ENCODE results near the gene ANGPTL3.
"Not testable (repeated sequence)": the region's sequence is repeated elsewhere in the genome, so short reads cannot be mapped to it uniquely, and the experiment has no call there.

The ANGPTL3 gene

DNA sequence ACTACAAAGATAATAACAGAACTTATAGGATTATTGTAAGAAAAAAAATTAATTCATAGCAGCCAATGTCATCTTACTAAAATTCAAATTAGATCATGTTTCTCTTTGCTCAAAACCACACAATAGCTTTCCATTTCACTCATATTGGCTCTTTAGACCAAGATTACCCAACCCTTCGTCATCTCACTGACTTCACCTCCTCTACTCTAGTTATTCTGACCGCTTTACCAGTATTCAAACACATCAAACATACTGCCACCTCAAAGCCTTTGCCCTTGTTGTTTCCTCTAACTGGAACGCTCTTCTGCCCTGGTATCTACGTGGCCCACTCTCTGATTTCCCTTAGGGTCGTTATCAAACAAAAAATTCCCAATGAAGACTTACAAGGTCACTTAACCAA is 1.7 kb downstream of the ANGPTL3 start:
- DNase-seq (ENCODE audit: low read depth, low spot score): no peak
- no peaks in the 10 kb centered on the region for H3K9me3 ChIP-seq (ENCODE audit: insufficient read depth, low read length)
- H3K9ac ChIP-seq (ENCODE audit: insufficient read length, low read depth): no peak overlapping the region
- no peak for TF ChIP-seq YY1 (IDR thresholded peaks at IDR 0.05; ENCODE audit: insufficient read depth, insufficient read length)
- TF ChIP-seq ZNF274 (IDR thresholded peaks at IDR 0.05; ENCODE audit: low read depth, low read length): no peak
- TF ChIP-seq SUZ12 (IDR thresholded peaks at IDR 0.05; ENCODE audit: extremely low read depth, insufficient read depth, insufficient read length): no peak
- H3K4me3 ChIP-seq (ENCODE audit: insufficient read length, low read depth): no peak overlapping the region
- no peaks in the 10 kb centered on the region for H3K27me3 ChIP-seq (ENCODE audit: insufficient read depth, insufficient read length)
- no peaks in the 10 kb centered on the region for H3K4me1 ChIP-seq (ENCODE audit: insufficient read depth, insufficient read length)
- H3K36me3 ChIP-seq (ENCODE audit: insufficient read depth, insufficient read length, low read length): no peaks in the 10 kb centered on the region

DNA sequence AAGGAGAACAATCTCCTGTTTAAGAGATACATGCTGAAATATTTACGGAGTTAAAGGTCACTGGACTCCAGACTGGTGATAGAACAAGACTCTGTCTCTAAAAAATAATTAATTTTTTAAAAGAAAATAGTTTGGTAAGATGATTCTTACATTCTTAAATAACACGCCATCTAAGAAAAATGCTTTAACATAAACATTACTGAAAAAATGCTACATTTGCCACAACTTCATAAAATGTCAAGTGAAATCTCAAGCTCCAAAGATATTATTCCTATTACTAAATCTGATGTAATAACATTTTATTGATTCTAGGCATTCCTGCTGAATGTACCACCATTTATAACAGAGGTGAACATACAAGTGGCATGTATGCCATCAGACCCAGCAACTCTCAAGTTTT is 4.1 kb downstream of the ANGPTL3 start:
- Histone ChIP-seq H3K9me3 (ENCODE audit: insufficient read depth, low read length) (no peaks in the 10 kb centered on the region), H3K4me1 (ENCODE audit: insufficient read depth, insufficient read length) (no peaks in the 10 kb centered on the region), H3K4me3 (ENCODE audit: insufficient read length, low read depth) (no peak overlapping the region), H3K9ac (ENCODE audit: insufficient read length, low read depth) (no peak overlapping the region), H3K27me3 (ENCODE audit: insufficient read depth, insufficient read length) (no peaks in the 10 kb centered on the region), H3K36me3 (ENCODE audit: insufficient read depth, insufficient read length, low read length) (no peaks in the 10 kb centered on the region)
- no peak for DNase-seq (ENCODE audit: low read depth, low spot score)
- TF ChIP-seq SUZ12 (IDR thresholded peaks at IDR 0.05; ENCODE audit: extremely low read depth, insufficient read depth, insufficient read length) (no peak), ZNF274 (IDR thresholded peaks at IDR 0.05; ENCODE audit: low read depth, low read length) (no peak), YY1 (IDR thresholded peaks at IDR 0.05; ENCODE audit: insufficient read depth, insufficient read length) (no peak)

DNA sequence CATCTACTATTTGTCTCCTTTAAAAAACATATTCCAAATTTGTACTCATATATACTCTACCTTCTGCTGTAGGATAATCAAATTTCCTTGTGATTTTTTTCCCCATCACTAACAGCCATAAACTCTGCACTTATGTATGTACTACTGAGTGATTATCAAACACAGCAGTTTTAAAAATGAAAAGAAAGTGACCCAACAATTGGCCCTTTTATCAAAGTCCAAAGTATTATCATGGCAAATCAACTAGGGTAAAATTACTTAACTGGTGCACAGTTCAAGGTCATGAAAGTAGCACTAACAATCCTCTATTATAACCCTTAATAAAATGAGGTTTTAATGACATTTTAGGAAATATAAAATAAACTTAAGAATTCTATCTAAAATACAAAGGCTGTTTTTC is 11.6 kb downstream of the ANGPTL3 start:
- Histone ChIP-seq H3K9me3 (ENCODE audit: insufficient read depth, low read length) (no peaks in the 10 kb centered on the region), H3K36me3 (ENCODE audit: insufficient read depth, insufficient read length, low read length) (peaks cover 6% of the 10 kb centered on the region), H3K27me3 (ENCODE audit: insufficient read depth, insufficient read length) (no peaks in the 10 kb centered on the region), H3K9ac (ENCODE audit: insufficient read length, low read depth) (no peak overlapping the region), H3K4me1 (ENCODE audit: insufficient read depth, insufficient read length) (no peaks in the 10 kb centered on the region), H3K4me3 (ENCODE audit: insufficient read length, low read depth) (no peak overlapping the region)
- TF ChIP-seq YY1 (IDR thresholded peaks at IDR 0.05; ENCODE audit: insufficient read depth, insufficient read length) (no peak), SUZ12 (IDR thresholded peaks at IDR 0.05; ENCODE audit: extremely low read depth, insufficient read depth, insufficient read length) (no peak), ZNF274 (IDR thresholded peaks at IDR 0.05; ENCODE audit: low read depth, low read length) (no peak)
- DNase-seq (ENCODE audit: low read depth, low spot score): no peak

DNA sequence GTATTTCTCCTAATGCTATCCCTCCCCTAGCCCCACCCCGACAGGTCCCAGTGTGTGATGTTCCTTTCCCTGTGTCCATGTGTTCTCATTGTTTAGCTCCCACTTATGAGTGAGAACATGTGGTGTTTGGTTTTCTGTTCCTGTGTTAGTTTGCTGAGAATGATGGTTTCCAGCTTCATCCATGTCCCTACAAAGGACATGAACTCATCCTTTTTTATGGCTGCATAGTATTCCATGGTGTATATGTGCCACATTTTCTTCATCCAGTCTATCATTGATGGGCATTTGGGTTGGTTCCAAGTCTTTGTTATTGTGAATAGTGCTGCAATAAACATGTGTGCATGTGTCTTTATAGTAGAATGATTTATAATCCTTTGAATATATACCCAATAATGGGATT is 13.3 kb downstream of the ANGPTL3 start:
- not testable (repeated sequence) for DNase-seq (ENCODE audit: low read depth, low spot score); H3K4me3 ChIP-seq (ENCODE audit: insufficient read length, low read depth); H3K27me3 ChIP-seq (ENCODE audit: insufficient read depth, insufficient read length); H3K4me1 ChIP-seq (ENCODE audit: insufficient read depth, insufficient read length); H3K9me3 ChIP-seq (ENCODE audit: insufficient read depth, low read length); H3K9ac ChIP-seq (ENCODE audit: insufficient read length, low read depth); H3K36me3 ChIP-seq (ENCODE audit: insufficient read depth, insufficient read length, low read length)

DNA sequence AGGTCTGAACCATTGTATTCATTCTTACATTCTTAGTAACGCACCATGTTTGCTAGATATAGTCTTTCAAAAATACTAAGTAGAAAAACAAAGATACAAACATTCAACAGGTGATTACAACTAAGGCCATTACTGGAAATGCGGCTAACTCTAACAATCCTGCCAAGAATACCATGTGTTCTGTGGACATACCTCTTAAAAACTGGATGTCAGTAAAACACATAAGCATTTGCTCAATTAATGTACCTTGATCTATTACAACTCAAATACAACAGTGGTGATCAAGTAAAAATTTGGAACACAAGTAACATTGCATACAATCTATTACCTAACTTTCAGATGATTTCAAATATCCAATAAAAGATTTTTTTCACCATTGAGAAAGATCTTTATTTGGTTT is 15.4 kb downstream of the ANGPTL3 start:
- Histone ChIP-seq H3K9ac (ENCODE audit: insufficient read length, low read depth) (no peak overlapping the region), H3K9me3 (ENCODE audit: insufficient read depth, low read length) (no peaks in the 10 kb centered on the region), H3K36me3 (ENCODE audit: insufficient read depth, insufficient read length, low read length) (peaks cover 6% of the 10 kb centered on the region), H3K4me3 (ENCODE audit: insufficient read length, low read depth) (no peak overlapping the region), H3K27me3 (ENCODE audit: insufficient read depth, insufficient read length) (no peaks in the 10 kb centered on the region), H3K4me1 (ENCODE audit: insufficient read depth, insufficient read length) (no peaks in the 10 kb centered on the region)
- DNase-seq (ENCODE audit: low read depth, low spot score): no peak
- TF ChIP-seq YY1 (IDR thresholded peaks at IDR 0.05; ENCODE audit: insufficient read depth, insufficient read length) (no peak), ZNF274 (IDR thresholded peaks at IDR 0.05; ENCODE audit: low read depth, low read length) (no peak), SUZ12 (IDR thresholded peaks at IDR 0.05; ENCODE audit: extremely low read depth, insufficient read depth, insufficient read length) (no peak)

DNA sequence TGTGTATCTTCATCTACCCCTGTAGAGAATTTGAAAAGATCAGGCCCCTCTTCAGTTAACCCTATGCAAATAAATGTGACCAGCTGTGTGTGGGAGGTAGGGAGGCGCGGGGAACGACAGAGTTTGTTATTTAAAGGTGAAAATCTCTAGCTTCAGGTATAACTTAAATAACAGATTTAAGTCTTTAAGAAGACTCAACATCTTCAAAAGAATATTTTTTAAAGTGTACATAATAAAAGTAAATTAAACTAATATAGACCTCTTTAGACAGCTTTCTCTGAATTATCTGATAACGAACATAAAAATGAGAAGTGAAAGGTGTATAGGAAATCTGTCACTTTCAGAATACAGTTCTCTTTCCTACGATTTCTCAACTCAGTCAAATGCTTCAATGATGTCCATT is 16.0 kb downstream of the ANGPTL3 start:
- H3K4me3 ChIP-seq (ENCODE audit: insufficient read length, low read depth): no peak overlapping the region
- no peak overlapping the region for H3K9ac ChIP-seq (ENCODE audit: insufficient read length, low read depth)
- DNase-seq (ENCODE audit: low read depth, low spot score): no peak
- H3K36me3 ChIP-seq (ENCODE audit: insufficient read depth, insufficient read length, low read length): peaks cover 6% of the 10 kb centered on the region
- H3K27me3 ChIP-seq (ENCODE audit: insufficient read depth, insufficient read length): no peaks in the 10 kb centered on the region
- no peaks in the 10 kb centered on the region for H3K4me1 ChIP-seq (ENCODE audit: insufficient read depth, insufficient read length)
- H3K9me3 ChIP-seq (ENCODE audit: insufficient read depth, low read length): no peaks in the 10 kb centered on the region
- no peak for TF ChIP-seq ZNF274 (IDR thresholded peaks at IDR 0.05; ENCODE audit: low read depth, low read length)
- TF ChIP-seq YY1 (IDR thresholded peaks at IDR 0.05; ENCODE audit: insufficient read depth, insufficient read length): no peak
- TF ChIP-seq SUZ12 (IDR thresholded peaks at IDR 0.05; ENCODE audit: extremely low read depth, insufficient read depth, insufficient read length): no peak

DNA sequence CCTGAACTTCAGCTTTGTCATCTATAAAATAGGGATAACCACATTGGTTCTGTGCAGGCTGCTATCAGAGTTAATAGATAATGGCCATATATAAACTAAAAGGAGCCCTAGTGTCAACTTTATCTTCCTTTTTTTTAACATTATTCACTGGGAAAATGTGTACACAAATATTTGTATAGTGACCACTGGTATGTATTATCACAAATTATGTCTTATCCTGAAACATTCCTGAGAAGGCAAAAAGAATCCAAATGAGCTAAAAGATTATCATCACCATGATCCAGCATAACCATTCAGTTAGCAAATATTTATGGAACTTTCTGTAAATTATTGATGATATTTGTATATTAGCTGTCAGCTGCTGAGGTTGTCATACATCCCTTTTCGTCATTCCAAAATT is 16.6 kb downstream of the ANGPTL3 start:
- no peak for DNase-seq (ENCODE audit: low read depth, low spot score)
- no peak overlapping the region for H3K4me3 ChIP-seq (ENCODE audit: insufficient read length, low read depth)

DNA sequence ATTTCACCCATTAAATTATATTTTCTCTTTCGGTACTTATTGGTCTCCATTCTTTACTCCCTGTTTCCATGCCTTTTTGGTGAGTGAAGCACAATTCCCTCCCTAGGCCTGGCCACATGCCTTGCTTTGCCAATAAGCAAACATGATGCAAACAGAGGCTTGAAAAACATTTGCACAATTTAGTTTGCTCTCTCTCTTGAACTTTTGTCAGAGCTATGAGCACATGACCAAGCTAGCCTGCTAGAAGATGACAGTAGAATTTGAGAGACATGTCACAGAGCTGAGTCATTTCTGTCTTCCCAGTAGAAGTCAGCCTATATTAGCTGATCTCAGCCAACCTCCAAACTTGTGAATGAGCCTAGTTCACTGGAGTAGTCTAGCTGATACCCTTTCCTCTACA is 24.6 kb downstream of the ANGPTL3 start:
- Histone ChIP-seq H3K4me3 (ENCODE audit: insufficient read length, low read depth) (no peak overlapping the region), H3K36me3 (ENCODE audit: insufficient read depth, insufficient read length, low read length) (peaks cover 7% of the 10 kb centered on the region), H3K4me1 (ENCODE audit: insufficient read depth, insufficient read length) (no peaks in the 10 kb centered on the region), H3K9me3 (ENCODE audit: insufficient read depth, low read length) (no peaks in the 10 kb centered on the region), H3K9ac (ENCODE audit: insufficient read length, low read depth) (no peak overlapping the region), H3K27me3 (ENCODE audit: insufficient read depth, insufficient read length) (no peaks in the 10 kb centered on the region)
- DNase-seq (ENCODE audit: low read depth, low spot score): no peak
- TF ChIP-seq SUZ12 (IDR thresholded peaks at IDR 0.05; ENCODE audit: extremely low read depth, insufficient read depth, insufficient read length): no peak
- TF ChIP-seq YY1 (IDR thresholded peaks at IDR 0.05; ENCODE audit: insufficient read depth, insufficient read length): no peak
- TF ChIP-seq ZNF274 (IDR thresholded peaks at IDR 0.05; ENCODE audit: low read depth, low read length): no peak

More for the DNA sequence above, 16.6 kb downstream of the ANGPTL3 start:
- TF ChIP-seq YY1 (IDR thresholded peaks at IDR 0.05; ENCODE audit: insufficient read depth, insufficient read length) (no peak), ZNF274 (IDR thresholded peaks at IDR 0.05; ENCODE audit: low read depth, low read length) (no peak), SUZ12 (IDR thresholded peaks at IDR 0.05; ENCODE audit: extremely low read depth, insufficient read depth, insufficient read length) (no peak)
- no peaks in the 10 kb centered on the region for H3K4me1 ChIP-seq (ENCODE audit: insufficient read depth, insufficient read length)
- no peaks in the 10 kb centered on the region for H3K9me3 ChIP-seq (ENCODE audit: insufficient read depth, low read length)
- no peaks in the 10 kb centered on the region for H3K27me3 ChIP-seq (ENCODE audit: insufficient read depth, insufficient read length)
- H3K36me3 ChIP-seq (ENCODE audit: insufficient read depth, insufficient read length, low read length): peaks cover 6% of the 10 kb centered on the region
- no peak overlapping the region for H3K9ac ChIP-seq (ENCODE audit: insufficient read length, low read depth)

Measured in NT2/D1 (cell line).